H7 (cell line): ENCODE measurements around the gene CPLX4. TPM values are rescaled to one million over a fixed set of nuclear protein-coding genes. Genes with fewer than 3 reads are reported as not detected.
"Not testable (repeated sequence)": the region's sequence is repeated elsewhere in the genome, so short reads cannot be mapped to it uniquely, and the experiment has no call there.

ENCODE experiments used
- DNase-seq: peaks from one replicate; pipeline ENCODE4 v3.0.0; 2012
- H3K27me3 ChIP-seq: 2 replicates; pipeline ENCODE4 v1.6.0; 2011; ENCODE audit warnings: mild to moderate bottlenecking, low read length; ENCODE audit not compliant: control insufficient read depth, insufficient read depth
- H3K36me3 ChIP-seq: replicated peaks from 2 replicates; pipeline ENCODE4 v1.5.1; 2011; ENCODE audit warnings: low read length; ENCODE audit not compliant: control insufficient read depth, insufficient read depth
- H3K4me3 ChIP-seq: 2 replicates; pipeline ENCODE4 v1.5.1; 2011; ENCODE audit warnings: low read depth, mild to moderate bottlenecking, control low read depth, low read length, moderate library complexity; ENCODE audit not compliant: insufficient read depth
- total RNA-seq: library from RNA; depleted of rRNA; stranded (reverse); fragments of >200 nt; shearing (Covaris generic); gene quantifications from 2 replicates; pipeline ENCODE4 v1.2.3, GENCODE V29; 2014

Gene CPLX4
- total RNA-seq, 1 experiment from 2014 or later, result not detected

GRCh38 chr18:59270689-59271257 lies 47.7 kb downstream of the CPLX4 start:
- Histone ChIP-seq H3K27me3 (peaks cover 97% of the 10 kb centered on the region), H3K4me3 (no peak overlapping the region), H3K36me3 (no peaks in the 10 kb centered on the region)
- DNase-seq, result peak; percentile 22

DNA sequence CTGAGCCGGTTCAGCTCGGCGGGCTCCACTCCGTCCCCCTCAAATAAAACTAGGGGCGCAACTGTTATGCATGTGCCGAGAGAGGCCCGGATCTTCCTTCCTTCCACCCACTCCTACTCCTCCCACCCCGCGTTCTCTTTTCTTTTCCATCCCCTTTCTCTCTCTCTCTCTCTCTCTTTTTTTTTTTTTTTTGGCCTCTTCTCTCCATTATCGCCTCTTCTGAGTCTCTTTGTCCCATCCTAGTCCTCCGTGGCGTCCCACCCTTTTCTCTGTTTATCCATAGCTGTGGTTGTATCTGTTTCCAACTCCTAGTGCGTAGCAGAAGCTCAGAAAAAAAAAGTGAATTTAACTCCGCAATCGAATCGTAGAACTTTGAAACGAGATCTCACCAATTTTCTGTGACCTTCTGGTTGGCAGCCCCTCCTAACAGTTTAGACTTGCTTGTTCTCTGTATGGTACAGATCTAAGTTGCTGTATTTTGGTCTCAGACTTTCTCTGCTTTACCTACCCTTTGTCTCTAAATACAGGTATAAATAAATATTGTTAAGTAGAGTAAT lies 48.8 kb downstream of the CPLX4 start:
- Histone ChIP-seq H3K27me3 (peaks cover 97% of the 10 kb centered on the region), H3K4me3 (peak overlapping the region; percentile 53), H3K36me3 (no peaks in the 10 kb centered on the region)
- no peak for DNase-seq

- H3K36me3 ChIP-seq, result no peaks in the 10 kb centered on the region
These were observed 49.5 kb downstream of the CPLX4 start for GRCh38 chr18:59268721-59269562.

DNA sequence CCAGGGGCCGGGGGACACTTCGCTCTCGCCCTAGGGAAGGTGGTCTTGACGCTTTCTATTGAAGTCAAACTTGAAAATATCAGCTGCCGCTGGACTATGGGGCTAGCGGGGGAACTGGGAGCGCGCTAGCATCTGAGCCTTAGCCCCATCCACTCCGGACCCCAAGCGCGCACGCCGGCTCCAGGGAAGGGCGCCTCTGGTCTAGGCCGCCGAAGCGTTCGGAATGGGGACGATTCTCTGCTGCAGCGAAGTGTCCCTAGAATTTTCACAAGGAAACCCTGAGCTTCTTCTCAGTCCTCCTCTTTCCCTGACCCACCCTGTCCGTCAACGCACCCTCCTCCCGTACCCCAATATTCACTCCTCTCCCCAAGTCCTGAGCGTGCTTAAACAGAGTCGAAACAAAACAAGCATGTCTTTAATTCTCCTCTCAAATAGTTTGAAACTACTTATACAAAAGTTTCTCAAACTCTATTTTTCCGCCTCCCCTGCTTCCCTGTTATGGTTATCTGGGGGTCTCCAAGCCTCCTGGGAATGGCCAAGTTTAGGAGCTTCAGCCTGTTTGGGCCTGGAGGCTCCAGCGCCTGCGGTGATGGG lies 50.2 kb downstream of the CPLX4 start:
- DNase-seq, result peak; percentile 61
- Histone ChIP-seq H3K4me3 (peak overlapping the region; percentile 35; the same call in 1 of the 2 replicates), H3K27me3 (peaks cover 98% of the 10 kb centered on the region)

More at GRCh38 chr18:59268721-59269562, 49.5 kb downstream of the CPLX4 start:
- peaks cover 97% of the 10 kb centered on the region for H3K27me3 ChIP-seq
- H3K4me3 ChIP-seq, result peak overlapping the region; percentile 53
- DNase-seq, result peak; percentile 98

DNA sequence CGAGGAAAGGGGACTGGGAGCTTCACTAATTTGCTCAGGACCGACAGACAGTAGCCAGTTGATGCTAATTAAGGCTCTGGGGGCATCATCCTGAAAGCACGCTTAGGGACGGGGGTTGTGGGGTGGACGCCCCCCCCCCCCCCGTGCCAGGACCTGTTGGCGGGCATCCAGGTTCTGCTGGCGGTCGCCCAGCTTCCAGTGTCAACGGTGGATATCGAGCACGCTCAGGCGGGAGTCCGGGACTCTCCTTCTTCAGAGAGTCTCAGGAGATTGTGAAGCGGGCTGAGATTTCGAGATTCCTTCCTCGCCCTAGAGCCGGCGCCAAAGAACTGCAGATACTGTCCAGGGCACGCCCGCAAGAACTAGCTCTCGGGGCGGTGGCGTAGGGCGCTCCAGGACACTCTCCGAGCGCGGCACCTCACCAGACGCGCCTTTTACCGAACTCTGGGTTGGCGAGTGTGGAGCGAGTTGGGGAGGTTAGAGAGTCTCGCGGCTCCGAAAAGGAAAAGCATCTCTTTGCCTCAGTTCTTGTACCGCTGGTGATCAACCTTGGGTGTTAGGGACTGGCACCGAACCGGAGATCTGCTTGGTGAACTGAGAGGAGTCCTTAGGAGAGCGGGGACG lies 50.8 kb downstream of the CPLX4 start:
- peak; percentile 74 for DNase-seq

More for the DNA sequence above, 50.2 kb downstream of the CPLX4 start:
- H3K36me3 ChIP-seq, result no peaks in the 10 kb centered on the region

GRCh38 chr18:59266886-59267502 lies 51.5 kb downstream of the CPLX4 start:
- no peaks in the 10 kb centered on the region for H3K36me3 ChIP-seq
- peaks cover 94% of the 10 kb centered on the region for H3K27me3 ChIP-seq
- peak; percentile 28 for DNase-seq
- no peak overlapping the region for H3K4me3 ChIP-seq

More for the DNA sequence above, 50.8 kb downstream of the CPLX4 start:
- Histone ChIP-seq H3K4me3 (no peak overlapping the region; the same call in 1 of the 2 replicates), H3K36me3 (no peaks in the 10 kb centered on the region), H3K27me3 (peaks cover 98% of the 10 kb centered on the region)

DNA sequence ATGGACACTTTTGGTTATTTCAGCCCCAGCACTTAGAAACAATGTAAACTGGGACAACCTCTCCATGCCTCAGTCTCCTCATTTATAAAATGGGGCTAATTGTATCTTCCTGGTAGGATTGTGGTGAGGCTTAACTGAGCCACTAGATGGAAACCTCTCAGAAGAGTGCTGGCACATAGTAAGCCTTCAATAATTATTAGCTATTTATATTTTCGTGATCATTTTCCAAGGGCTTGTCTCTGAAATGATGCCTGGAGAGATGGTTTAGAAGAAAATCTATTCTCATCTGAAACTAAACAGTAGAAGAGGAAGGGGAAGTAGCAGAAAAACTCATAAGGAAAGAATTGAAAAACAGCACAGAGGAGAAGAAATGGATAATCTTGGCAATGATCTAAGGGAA lies 52.0 kb downstream of the CPLX4 start:
- Histone ChIP-seq H3K27me3 (peaks cover 88% of the 10 kb centered on the region), H3K36me3 (no peaks in the 10 kb centered on the region), H3K4me3 (no peak overlapping the region)
- DNase-seq, result no peak

DNA sequence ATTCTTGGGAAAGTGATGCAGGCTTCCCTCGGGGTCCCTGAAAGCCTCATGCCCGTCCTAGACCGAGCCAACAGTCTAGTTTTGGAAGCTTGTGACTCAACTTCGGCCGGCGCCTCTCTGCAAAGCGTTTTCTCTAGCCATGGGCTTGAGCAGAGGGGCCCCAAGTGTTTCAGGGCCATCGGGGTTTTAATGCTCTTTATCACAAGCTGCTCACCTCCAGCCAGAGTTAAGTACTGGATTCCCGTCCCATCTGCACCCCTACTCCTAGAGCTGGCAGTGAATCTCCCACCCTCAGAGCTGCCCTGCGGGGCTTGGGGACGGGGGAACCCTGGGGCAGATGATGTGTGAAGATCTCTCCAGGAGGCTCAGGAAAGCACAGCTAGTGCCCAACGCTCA lies 52.5 kb downstream of the CPLX4 start:
- no peak for DNase-seq
- Histone ChIP-seq H3K4me3 (no peak overlapping the region), H3K27me3 (peaks cover 84% of the 10 kb centered on the region), H3K36me3 (no peaks in the 10 kb centered on the region)

GRCh38 chr18:59265246-59265973 lies 53.0 kb downstream of the CPLX4 start:
- Histone ChIP-seq H3K27me3 (peaks cover 78% of the 10 kb centered on the region), H3K36me3 (no peaks in the 10 kb centered on the region), H3K4me3 (peak overlapping the region; percentile 46)
- DNase-seq, result peak; percentile 93

DNA sequence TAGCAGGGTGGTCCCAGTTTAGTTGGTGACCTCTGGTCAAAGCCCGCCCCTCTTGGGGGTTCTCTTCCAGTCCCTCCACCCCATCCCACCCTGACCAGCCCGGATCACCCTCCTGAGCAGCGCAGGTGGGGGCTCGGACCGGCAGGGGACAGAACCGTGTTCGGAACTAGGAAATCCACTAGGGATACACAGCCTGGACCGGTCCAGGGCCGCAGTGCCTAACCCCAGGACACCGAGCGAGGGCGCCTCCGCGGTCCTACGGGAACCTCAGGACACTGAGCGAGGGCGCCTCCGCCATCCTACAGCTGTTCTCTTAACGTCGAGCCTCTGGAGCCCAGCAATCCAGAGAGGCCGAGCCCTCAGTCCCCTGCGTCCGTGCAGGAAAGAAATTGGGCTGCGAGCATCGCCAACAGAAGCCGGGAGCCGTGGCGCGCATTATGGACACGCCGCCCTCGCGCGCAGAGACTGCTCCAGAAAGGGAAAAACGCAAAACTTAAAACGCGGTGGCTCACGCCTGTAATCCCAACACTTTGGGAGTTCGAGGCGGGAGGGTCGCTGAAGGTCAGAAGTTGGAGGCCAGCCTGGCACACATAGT lies 53.7 kb downstream of the CPLX4 start:
- DNase-seq, result peak; percentile 68
- Histone ChIP-seq H3K36me3 (no peaks in the 10 kb centered on the region), H3K27me3 (peaks cover 71% of the 10 kb centered on the region), H3K4me3 (peak overlapping the region; percentile 46; the same call in 1 of the 2 replicates)

- DNase-seq, result peak; percentile 83
- H3K27me3 ChIP-seq, result peaks cover 66% of the 10 kb centered on the region
- no peak overlapping the region for H3K4me3 ChIP-seq
- no peaks in the 10 kb centered on the region for H3K36me3 ChIP-seq
These were observed 54.3 kb downstream of the CPLX4 start for GRCh38 chr18:59264121-59264571.

DNA sequence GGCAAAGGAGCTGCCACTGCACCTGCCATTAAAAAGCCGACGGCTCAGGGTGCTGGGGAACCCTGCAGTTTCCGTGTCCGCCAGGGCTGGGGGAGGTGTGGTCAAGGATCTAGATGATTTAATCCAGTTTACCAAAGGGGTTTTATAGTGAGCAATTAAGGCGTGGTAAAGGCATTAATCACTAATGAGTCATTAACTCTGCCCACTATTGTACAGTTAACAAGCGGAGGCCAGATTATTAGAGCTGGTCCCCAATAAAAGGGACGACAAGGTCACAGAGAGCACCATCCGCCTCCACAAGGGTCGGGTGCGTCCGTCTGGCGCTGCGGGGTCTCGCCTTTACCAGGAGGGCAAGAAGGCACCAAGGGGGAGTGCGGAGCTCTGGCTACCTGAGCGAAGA lies 54.8 kb downstream of the CPLX4 start:
- no peaks in the 10 kb centered on the region for H3K36me3 ChIP-seq
- peak; percentile 21 for DNase-seq
- H3K27me3 ChIP-seq, result peaks cover 62% of the 10 kb centered on the region
- H3K4me3 ChIP-seq, result no peak overlapping the region

DNA sequence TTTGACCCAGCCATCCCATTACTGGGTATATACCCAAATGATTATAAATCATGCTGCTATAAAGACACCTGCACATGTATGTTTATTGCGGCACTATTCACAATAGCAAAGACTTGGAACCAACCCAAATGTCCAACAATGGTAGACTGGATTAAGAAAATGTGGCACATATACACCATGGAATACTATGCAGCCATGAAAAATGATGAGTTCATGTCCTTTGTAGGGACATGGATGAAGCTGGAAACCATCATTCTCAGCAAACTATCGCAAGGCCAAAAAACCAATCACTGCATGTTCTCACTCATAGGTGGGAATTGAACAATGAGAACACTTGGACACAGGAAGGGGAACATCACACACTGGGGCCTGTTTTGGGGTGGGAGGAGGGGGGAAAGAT lies 56.2 kb downstream of the CPLX4 start:
- H3K4me3 ChIP-seq, H3K36me3 ChIP-seq, DNase-seq: not testable (repeated sequence)
- H3K27me3 ChIP-seq, result peaks cover 48% of the 10 kb centered on the region
